CD14-positive monocyte (primary cell): ENCODE data around the gene EPAS1. TPM values are rescaled to one million over a fixed set of nuclear protein-coding genes. Genes with fewer than 3 reads are reported as not detected.

Experiments
- DNase-seq, 3 donors: peaks; one replicate each; pipeline ENCODE4 v3.0.0-alpha.2; 2011 to 2022
- H2AFZ ChIP-seq: 2 replicates; pipeline ENCODE4 v1.6.0; 2012; ENCODE audit warnings: mild to moderate bottlenecking, low read depth, low read length, inconsistent platforms; ENCODE audit not compliant: insufficient read depth, poor library complexity, severe bottlenecking
- H3K27ac ChIP-seq, 2 donors: 1 replicate in 1 of 2; 2 replicates in 1 of 2; pipeline ENCODE4 v1.5.1; 2012 to 2013; ENCODE audit warnings: low read length in 2 of 2, control low read depth in 1 of 2, inconsistent platforms in 1 of 2, low read depth in 1 of 2, mild to moderate bottlenecking in 1 of 2
- H3K27me3 ChIP-seq, 2 donors: one replicate each; pipeline versions ENCODE4 v1.6.0 to v1.6.1; 2011 to 2013; ENCODE audit warnings: low read length in 2 of 2; ENCODE audit not compliant: control insufficient read depth in 2 of 2, insufficient read depth in 2 of 2
- H3K36me3 ChIP-seq, 2 donors: replicated peaks in 1 of 2; 1 replicate in 1 of 2; 2 replicates in 1 of 2; pipeline versions ENCODE4 v1.5.1 to v1.6.1; 2012 to 2013; ENCODE audit warnings: low read length in 2 of 2, control low read depth in 1 of 2, inconsistent platforms in 1 of 2, mild to moderate bottlenecking in 1 of 2; ENCODE audit not compliant: insufficient read depth in 2 of 2, control insufficient read depth in 1 of 2
- H3K4me1 ChIP-seq, 2 donors: 1 replicate in 1 of 2; 2 replicates in 1 of 2; pipeline versions ENCODE4 v1.5.1 to v1.6.1; 2012 to 2013; ENCODE audit warnings: low read length in 2 of 2, control low read depth in 1 of 2, inconsistent platforms in 1 of 2, mild to moderate bottlenecking in 1 of 2, moderate library complexity in 1 of 2; ENCODE audit not compliant: insufficient read depth in 2 of 2, control insufficient read depth in 1 of 2
- H3K4me2 ChIP-seq: replicated peaks from 2 replicates; pipeline ENCODE3; 2012; ENCODE audit warnings: low read length, moderate library complexity, mild to moderate bottlenecking; ENCODE audit not compliant: poor library complexity, severe bottlenecking; ENCODE audit errors: extremely low read depth
- H3K4me3 ChIP-seq, 3 experiments: fragments of 200-600 bp in 1 of 3; sonication (generic) in 1 of 3; replicated peaks in 1 of 3; 1 replicate in 2 of 3; 2 replicates in 1 of 3; pipeline ENCODE4 v1.5.1; 2011 to 2013; ENCODE audit warnings: low read length in 3 of 3, mild to moderate bottlenecking in 3 of 3, control low read depth in 2 of 3, low read depth in 2 of 3, inconsistent platforms in 1 of 3, moderate library complexity in 1 of 3
- H3K79me2 ChIP-seq: 2 replicates; pipeline ENCODE4 v1.6.0; 2012; ENCODE audit warnings: mild to moderate bottlenecking, control low read depth, inconsistent platforms, low read length, moderate library complexity; ENCODE audit not compliant: insufficient read depth
- H3K9ac ChIP-seq: 2 replicates; pipeline ENCODE4 v1.6.0; 2017; ENCODE audit warnings: low read length, mild to moderate bottlenecking; ENCODE audit not compliant: insufficient read depth, poor library complexity, severe bottlenecking
- H3K9me3 ChIP-seq, 2 donors: replicated peaks in 1 of 2; 1 replicate in 1 of 2; 2 replicates in 1 of 2; pipeline versions ENCODE4 v1.5.1 to v1.6.1; 2012 to 2013; ENCODE audit warnings: low read length in 2 of 2, control low read depth in 1 of 2; ENCODE audit not compliant: control insufficient read depth in 1 of 2, insufficient read depth in 1 of 2
- H4K20me1 ChIP-seq: 2 replicates; pipeline ENCODE4 v1.6.0; 2012; ENCODE audit warnings: mild to moderate bottlenecking, low read length, control low read depth, moderate library complexity; ENCODE audit not compliant: insufficient read depth
- H3K27ac Mint-ChIP-seq, 7 donors: one replicate each; pipeline ENCODE4 v1.8.0; 2020; ENCODE audit warnings: mild to moderate bottlenecking in 7 of 7, mixed read lengths in 7 of 7, moderate library complexity in 6 of 7, inconsistent platforms in 2 of 7
- H3K27me3 Mint-ChIP-seq, 3 donors: one replicate each; pipeline ENCODE4 v1.8.0; 2021 to 2022; ENCODE audit warnings: low read depth in 3 of 3, mild to moderate bottlenecking in 3 of 3, mixed read lengths in 3 of 3, moderate library complexity in 3 of 3, inconsistent platforms in 1 of 3
- H3K36me3 Mint-ChIP-seq, 2 donors: one replicate each; pipeline ENCODE4 v1.8.0; 2020; ENCODE audit warnings: mixed read lengths in 2 of 2, inconsistent platforms in 1 of 2, mild to moderate bottlenecking in 1 of 2
- H3K4me1 Mint-ChIP-seq: one replicate; pipeline ENCODE4 v1.8.0; 2020; ENCODE audit warnings: mild to moderate bottlenecking, mixed read lengths
- H3K4me3 Mint-ChIP-seq, 2 donors: one replicate each; pipeline ENCODE4 v1.8.0; 2020; ENCODE audit warnings: mild to moderate bottlenecking in 2 of 2, mixed read lengths in 2 of 2, moderate library complexity in 1 of 2
- H3K9me3 Mint-ChIP-seq, 7 donors: one replicate each; pipeline ENCODE4 v1.8.0; 2020 to 2022; ENCODE audit warnings: mixed read lengths in 7 of 7, mild to moderate bottlenecking in 6 of 7, moderate library complexity in 6 of 7, inconsistent platforms in 2 of 7
- CTCF ChIP-seq: fragments of 200-600 bp; IDR thresholded peaks from one replicate; pipeline ENCODE4 v1.8.0; 2022; ENCODE audit warnings: antibody characterized with exemption, mild to moderate bottlenecking
- WGBS: methylation state at CpG from one replicate; pipeline ENCODE4 v1.1.5; 2013; ENCODE audit warnings: missing lambda C conversion rate; ENCODE audit not compliant: insufficient coverage; 5-methylcytosine and 5-hydroxymethylcytosine counted together
- intact Hi-C, 2 donors: fragments of 100-400 bp; cut with micrococcal nuclease; formaldehyde crosslinking; loops; one replicate each; pipeline versions ENCODE4 v1.15.0 to v1.15.1; 2023
- polyA plus RNA-seq, 3 donors: library from polyadenylated mRNA; depleted of rRNA in 1 of 3; unstranded in 2 of 3; stranded (reverse) in 1 of 3; fragments of 300-500 nt in 2 of 3; fragments of >200 nt in 1 of 3; fragmentation: Illumina TruSeq in 2 of 3; gene quantifications; 1 replicate in 2 of 3; 2 replicates in 1 of 3; pipeline ENCODE4 v1.2.3, GENCODE V29; 2012 to 2021

Gene EPAS1
- polyA plus RNA-seq, 3 donors = 0.11 to 1.0 (median 0.88) TPM

DNA sequence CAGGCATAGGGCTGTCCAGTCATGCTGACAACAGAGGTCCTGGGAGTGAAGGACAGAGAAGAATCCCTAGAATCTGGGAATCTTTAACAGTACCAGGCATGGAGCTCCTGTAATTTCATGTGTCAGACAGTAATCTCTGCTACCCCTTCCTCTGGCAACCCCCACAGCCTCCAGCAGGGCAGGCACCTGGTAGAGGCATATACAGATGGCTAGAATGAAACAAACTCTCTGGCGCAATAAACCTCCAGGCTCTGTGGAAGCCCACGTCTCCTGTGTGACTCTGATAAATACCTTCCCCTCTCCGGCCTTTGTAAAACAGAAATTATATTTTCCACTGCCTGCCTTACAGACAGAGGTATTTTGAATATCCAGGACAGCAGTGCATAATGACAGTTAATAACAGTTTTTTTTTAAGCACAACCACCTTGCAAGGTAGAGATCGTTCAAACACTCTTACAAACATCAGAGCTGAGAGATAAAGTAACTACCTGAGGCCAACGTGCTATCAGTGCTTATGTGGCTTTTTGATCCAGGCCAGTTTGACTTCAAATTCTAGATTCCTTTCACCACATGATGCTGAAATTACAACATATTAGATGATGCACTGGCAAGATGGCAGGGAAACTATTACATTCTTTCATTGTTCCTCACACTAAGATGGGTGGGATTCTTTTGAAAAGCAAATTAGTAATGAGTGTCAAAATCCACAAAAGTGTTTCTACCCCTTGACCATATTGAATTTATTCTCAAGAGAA is 134.5 kb downstream of the EPAS1 start:
- Histone ChIP-seq H3K9ac (no peak overlapping the region), H3K79me2 (no peaks in the 10 kb centered on the region)
- TF ChIP-seq CTCF = no peak

DNA sequence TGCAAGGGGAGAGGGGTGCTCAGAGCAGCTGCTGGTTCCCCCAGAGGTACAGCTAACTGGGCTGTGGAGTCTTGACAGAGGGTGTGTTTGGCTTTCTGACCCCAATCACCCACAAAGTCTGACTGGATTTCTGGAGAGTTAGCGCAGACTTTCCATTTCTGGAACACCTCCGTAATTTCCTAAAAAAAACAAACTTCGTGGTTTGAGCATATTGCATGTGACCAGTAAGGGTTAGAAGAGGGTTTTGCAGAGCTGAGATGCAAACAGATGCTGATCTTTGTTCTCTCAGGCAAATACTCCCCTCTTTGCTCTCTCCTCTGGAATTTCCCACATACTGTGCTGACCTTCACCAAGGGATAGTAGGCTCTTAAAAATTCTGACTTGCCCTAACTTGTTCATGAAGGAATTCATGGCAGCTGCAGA is 137.7 kb downstream of the EPAS1 start:
- Mint-ChIP-seq H3K9me3 (peaks cover 0 to 2% (median 0%) of the 10 kb centered on the region in 7 donors), H3K36me3 (no peaks in the 10 kb centered on the region), H3K27ac (no peak overlapping the region), H3K27me3 (peaks cover 0 to 3% (median 1%) of the 10 kb centered on the region in 3 donors), H3K4me1 (peaks cover 11% of the 10 kb centered on the region), H3K4me3 (no peak overlapping the region)
- no peaks in the 10 kb centered on the region for H3K36me3 ChIP-seq
- no peaks in the 10 kb centered on the region for H4K20me1 ChIP-seq
- H3K9ac ChIP-seq = no peak overlapping the region
- DNase-seq = no peak
- H3K79me2 ChIP-seq = no peaks in the 10 kb centered on the region
- intact Hi-C loops = no loop called here
- no peaks in the 10 kb centered on the region for H3K9me3 ChIP-seq
- no peak overlapping the region for H3K27ac ChIP-seq
- TF ChIP-seq CTCF = no peak
- no peak overlapping the region for H3K4me2 ChIP-seq
- no CpG with 5 or more reads among the region's 3 CpGs for WGBS
- no peak overlapping the region for H2AFZ ChIP-seq
- H3K27me3 ChIP-seq = no peaks in the 10 kb centered on the region
- no peaks in the 10 kb centered on the region for H3K4me1 ChIP-seq
- H3K4me3 ChIP-seq = no peak overlapping the region

More for the DNA sequence above, 134.5 kb downstream of the EPAS1 start:
- Histone ChIP-seq H4K20me1 (no peaks in the 10 kb centered on the region), H3K4me2 (no peak overlapping the region), H3K9me3 (peaks cover 0 to 8% of the 10 kb centered on the region in 2 donors), H3K27ac (no peak overlapping the region), H3K4me3 (no peak overlapping the region), H3K36me3 (no peaks in the 10 kb centered on the region), H2AFZ (no peak overlapping the region), H3K27me3 (no peaks in the 10 kb centered on the region), H3K4me1 (no peaks in the 10 kb centered on the region)
- Mint-ChIP-seq H3K27me3 (peaks cover 0 to 3% (median 1%) of the 10 kb centered on the region in 3 donors), H3K9me3 (peaks cover 0 to 10% (median 0%) of the 10 kb centered on the region in 7 donors), H3K36me3 (no peaks in the 10 kb centered on the region), H3K27ac (peak overlapping the region in 1 of 7 donors; percentile 22), H3K4me3 (no peak overlapping the region), H3K4me1 (no peaks in the 10 kb centered on the region)
- intact Hi-C loops = no loop called here
- 45% methylated on average over 3 of the region's 5 CpGs for WGBS
- DNase-seq = no peak
